Suprapubic skin (tissue), 4 donors: Measurements from ENCODE around the gene CACUL1.

ENCODE experiments used
- EP300 ChIP-seq: sonication (generic); formaldehyde crosslinking; IDR thresholded peaks from one replicate; pipeline ENCODE4 v1.6.1; 2017; ENCODE audit warnings: antibody characterized with exemption
- POLR2A ChIP-seq, 2 donors: fragments of 450-650 bp; IDR thresholded peaks; one replicate each; pipeline ENCODE4 v1.6.1; 2017; ENCODE audit warnings: antibody characterized with exemption in 2 of 2, mild to moderate bottlenecking in 2 of 2, moderate library complexity in 2 of 2
- POLR2AphosphoS5 ChIP-seq, 3 donors: sonication (generic); formaldehyde crosslinking; IDR thresholded peaks; one replicate each; pipeline ENCODE4 v1.6.1; 2017; ENCODE audit warnings: antibody characterized with exemption in 3 of 3
- TF ChIP-seq, protein P1 (sequence below), 2 donors: fragments of 200-600 bp in 1 of 2; fragments of 450-650 bp in 1 of 2; sonication (generic) in 1 of 2; IDR thresholded peaks; one replicate each; pipeline ENCODE4 v1.5.1; 2016 to 2019; ENCODE audit warnings: antibody characterized with exemption in 2 of 2, mild to moderate bottlenecking in 1 of 2, moderate library complexity in 1 of 2

GRCh38 chr10:118687472-118687871, 67.3 kb downstream of the CACUL1 start:
- TF ChIP-seq, protein P1, sequence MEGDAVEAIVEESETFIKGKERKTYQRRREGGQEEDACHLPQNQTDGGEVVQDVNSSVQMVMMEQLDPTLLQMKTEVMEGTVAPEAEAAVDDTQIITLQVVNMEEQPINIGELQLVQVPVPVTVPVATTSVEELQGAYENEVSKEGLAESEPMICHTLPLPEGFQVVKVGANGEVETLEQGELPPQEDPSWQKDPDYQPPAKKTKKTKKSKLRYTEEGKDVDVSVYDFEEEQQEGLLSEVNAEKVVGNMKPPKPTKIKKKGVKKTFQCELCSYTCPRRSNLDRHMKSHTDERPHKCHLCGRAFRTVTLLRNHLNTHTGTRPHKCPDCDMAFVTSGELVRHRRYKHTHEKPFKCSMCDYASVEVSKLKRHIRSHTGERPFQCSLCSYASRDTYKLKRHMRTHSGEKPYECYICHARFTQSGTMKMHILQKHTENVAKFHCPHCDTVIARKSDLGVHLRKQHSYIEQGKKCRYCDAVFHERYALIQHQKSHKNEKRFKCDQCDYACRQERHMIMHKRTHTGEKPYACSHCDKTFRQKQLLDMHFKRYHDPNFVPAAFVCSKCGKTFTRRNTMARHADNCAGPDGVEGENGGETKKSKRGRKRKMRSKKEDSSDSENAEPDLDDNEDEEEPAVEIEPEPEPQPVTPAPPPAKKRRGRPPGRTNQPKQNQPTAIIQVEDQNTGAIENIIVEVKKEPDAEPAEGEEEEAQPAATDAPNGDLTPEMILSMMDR (IDR thresholded peaks at IDR 0.05) = no peak
- no peak for TF ChIP-seq EP300
- no peak for TF ChIP-seq POLR2AphosphoS5 (IDR thresholded peaks at IDR 0.05)
- no peak for TF ChIP-seq POLR2A (IDR thresholded peaks at IDR 0.05)
